ENCODE measurements around the gene LMCD1.

LMCD1 gene

GRCh38 chr3:8603115-8603710 is 101.6 kb downstream of the LMCD1 start:
- DNase-seq (ENCODE audit: low read depth, low spot score): no peak
- POLR2A ChIA-PET: no interaction called here
- CTCF ChIA-PET: interaction anchor here (1.8 kb wide), 1 partner anchor 19 kb away, joined by 5 read pairs; no protein-coding TSS in a partner anchor
- TF ChIP-seq, protein P1, sequence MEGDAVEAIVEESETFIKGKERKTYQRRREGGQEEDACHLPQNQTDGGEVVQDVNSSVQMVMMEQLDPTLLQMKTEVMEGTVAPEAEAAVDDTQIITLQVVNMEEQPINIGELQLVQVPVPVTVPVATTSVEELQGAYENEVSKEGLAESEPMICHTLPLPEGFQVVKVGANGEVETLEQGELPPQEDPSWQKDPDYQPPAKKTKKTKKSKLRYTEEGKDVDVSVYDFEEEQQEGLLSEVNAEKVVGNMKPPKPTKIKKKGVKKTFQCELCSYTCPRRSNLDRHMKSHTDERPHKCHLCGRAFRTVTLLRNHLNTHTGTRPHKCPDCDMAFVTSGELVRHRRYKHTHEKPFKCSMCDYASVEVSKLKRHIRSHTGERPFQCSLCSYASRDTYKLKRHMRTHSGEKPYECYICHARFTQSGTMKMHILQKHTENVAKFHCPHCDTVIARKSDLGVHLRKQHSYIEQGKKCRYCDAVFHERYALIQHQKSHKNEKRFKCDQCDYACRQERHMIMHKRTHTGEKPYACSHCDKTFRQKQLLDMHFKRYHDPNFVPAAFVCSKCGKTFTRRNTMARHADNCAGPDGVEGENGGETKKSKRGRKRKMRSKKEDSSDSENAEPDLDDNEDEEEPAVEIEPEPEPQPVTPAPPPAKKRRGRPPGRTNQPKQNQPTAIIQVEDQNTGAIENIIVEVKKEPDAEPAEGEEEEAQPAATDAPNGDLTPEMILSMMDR (IDR thresholded peaks at IDR 0.05; ENCODE audit: insufficient read depth, low read length, missing control alignments): no peak
- H3K4me3 ChIP-seq (ENCODE audit: low read depth, low read length): no peak overlapping the region

- CTCF ChIA-PET: interaction anchor here (1.8 to 7.7 kb wide), 2 partner anchors 19 to 160 kb away, joined by 5 to 166 read pairs; no protein-coding TSS in a partner anchor
- DNase-seq (ENCODE audit: low read depth, low spot score): no peak
- TF ChIP-seq, protein P1 (IDR thresholded peaks at IDR 0.05; ENCODE audit: insufficient read depth, low read length, missing control alignments): no peak
- POLR2A ChIA-PET: no interaction called here
- no peak overlapping the region for H3K4me3 ChIP-seq (ENCODE audit: low read depth, low read length)
Measured at GRCh38 chr3:8604006-8604405, 102.4 kb downstream of the LMCD1 start.

DNA sequence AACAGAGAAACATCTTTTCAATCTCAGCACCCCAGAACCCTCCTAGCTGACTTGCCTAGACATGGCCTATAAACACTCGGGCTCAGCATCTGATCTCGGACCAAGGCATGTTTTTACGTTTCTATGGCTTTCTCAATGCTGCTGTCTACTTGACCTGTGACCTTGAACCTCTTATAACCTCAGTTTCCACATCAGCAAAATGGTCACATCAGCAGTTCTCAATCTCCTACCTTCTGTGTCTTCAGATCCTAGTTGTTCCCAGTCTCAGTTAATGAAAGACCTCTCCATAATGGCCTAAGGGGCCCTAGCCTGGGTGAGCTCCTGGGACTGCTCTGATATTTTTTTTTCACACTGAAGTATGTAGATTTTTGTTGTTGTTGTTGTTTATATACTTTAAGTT is 103.4 kb downstream of the LMCD1 start:
- TF ChIP-seq, protein P1 (IDR thresholded peaks at IDR 0.05; ENCODE audit: insufficient read depth, low read length, missing control alignments): no peak
- H3K4me3 ChIP-seq (ENCODE audit: low read depth, low read length): no peak overlapping the region
- DNase-seq (ENCODE audit: low read depth, low spot score): no peak
- ChIA-PET POLR2A (no interaction called here), CTCF (interaction anchor here (1.6 to 7.7 kb wide), 3 partner anchors 14 to 161 kb away, joined by 3 to 166 read pairs (median 5); no protein-coding TSS in a partner anchor)

- ChIA-PET CTCF (interaction anchor here (1.1 to 7.7 kb wide), 23 partner anchors 14 to 365 kb away, joined by 3 to 166 read pairs (median 5); no protein-coding TSS in a partner anchor), POLR2A (no interaction called here)
- H3K4me3 ChIP-seq (ENCODE audit: low read depth, low read length): no peak overlapping the region
- no peak for DNase-seq (ENCODE audit: low read depth, low spot score)
- TF ChIP-seq, protein P1 (IDR thresholded peaks at IDR 0.05; ENCODE audit: insufficient read depth, low read length, missing control alignments): no peak
Measured at GRCh38 chr3:8606701-8607231, 105.1 kb downstream of the LMCD1 start.

DNA sequence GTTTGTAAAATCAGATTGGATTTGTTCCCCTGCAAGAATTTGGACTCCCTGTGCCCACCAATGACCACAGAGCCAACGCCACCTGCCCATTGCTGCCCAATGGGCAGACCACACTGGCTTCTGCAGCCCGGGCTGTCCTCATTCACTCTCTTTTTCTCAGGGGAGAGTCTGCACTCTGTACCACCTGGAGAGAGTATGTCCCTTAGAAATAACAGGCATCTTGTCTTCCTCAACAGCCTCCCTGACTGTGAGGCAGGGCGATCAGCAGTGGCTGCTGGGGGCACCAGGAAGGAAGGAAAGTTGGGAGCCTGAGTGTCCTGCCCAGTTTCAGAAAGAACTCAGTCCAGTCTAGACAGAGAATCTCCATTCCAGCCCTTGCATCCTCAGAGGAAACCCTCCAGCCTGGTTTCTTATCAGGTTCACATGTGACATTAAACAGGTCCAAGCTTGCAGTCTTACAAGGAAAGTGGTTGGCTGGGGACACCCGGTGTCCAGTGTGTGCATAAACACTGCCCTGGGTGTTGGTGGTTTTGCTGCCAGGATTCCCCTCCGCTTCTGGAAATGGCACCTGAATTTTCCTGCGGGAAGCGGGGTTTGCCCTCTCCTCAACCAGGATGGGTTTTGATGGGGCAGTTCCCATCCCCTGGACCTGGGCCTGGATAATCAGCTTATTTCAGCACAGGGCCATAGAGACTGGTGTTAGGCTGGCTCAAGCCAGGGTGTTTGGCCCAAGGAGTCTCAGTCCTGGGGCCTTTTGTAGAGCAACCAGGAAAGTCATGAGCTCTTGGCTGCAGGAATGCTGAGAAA is 105.8 kb downstream of the LMCD1 start:
- ChIA-PET CTCF (interaction anchor here (0.6 to 7.7 kb wide), 28 partner anchors 10 to 365 kb away, joined by 3 to 166 read pairs (median 4); no protein-coding TSS in a partner anchor), POLR2A (no interaction called here)
- no peak for DNase-seq (ENCODE audit: low read depth, low spot score)
- TF ChIP-seq, protein P1 (IDR thresholded peaks at IDR 0.05; ENCODE audit: insufficient read depth, low read length, missing control alignments): peak; percentile 73
- H3K4me3 ChIP-seq (ENCODE audit: low read depth, low read length): no peak overlapping the region

Measured in AG04449 (cell line).